A549 (cell line): Measurements from ENCODE around the gene NFKB2. TPM values are rescaled to one million over a fixed set of nuclear protein-coding genes. Genes with fewer than 3 reads are reported as not detected.

Experiments used
- ATAC-seq, 2 experiments: fragments of 200-7000 bp in 1 of 2; fragments of >200 bp in 1 of 2; cut with Nextera tagmentation in 1 of 2; cut with Tn5 transposase in 1 of 2; 3 replicates each; pipeline versions ENCODE4 v1.8.0 to v1.9.1; 2018 to 2020; ENCODE audit warnings: mild to moderate bottlenecking in 1 of 2, moderate library complexity in 1 of 2
- CTCF ChIA-PET: fragments of 300-600 bp; sonication (Branson Sonifier 250); formaldehyde crosslinking; extraction: SDS; loops from one replicate; lab custom pipeline; 2021; ENCODE audit warnings: antibody characterized with exemption, inconsistent platforms; lab: Yijun Ruan, JAX
- POLR2A ChIA-PET: fragments of 350-600 bp; formaldehyde crosslinking; extraction: SDS; loops from one replicate; lab custom pipeline; 2021; ENCODE audit warnings: antibody characterized with exemption, inconsistent platforms; lab: Yijun Ruan, JAX
- DNase-seq, 2 experiments: peaks; one replicate each; pipeline versions ENCODE4 v3.0.0 to v3.0.0-alpha.2; 2011 to 2016; ENCODE audit warnings: low read depth in 1 of 2, low spot score in 1 of 2
- FAIRE-seq: peaks from 2 replicates; lab custom pipeline; 2011; peaks lifted over from hg19 to GRCh38; lab: Jason Lieb, UNC
- H3K27ac ChIP-seq, 2 experiments: fragments of >200 bp; sonication (Bioruptor Twin); formaldehyde crosslinking; 3 replicates each; pipeline ENCODE4 v1.5.1; 2016 to 2017
- H3K4me1 ChIP-seq: fragments of >200 bp; sonication (Bioruptor Twin); formaldehyde crosslinking; 3 replicates; pipeline ENCODE4 v1.6.1; 2016
- H3K4me2 ChIP-seq: fragments of >200 bp; sonication (Bioruptor Twin); formaldehyde crosslinking; 3 replicates; pipeline ENCODE4 v1.6.1; 2016
- H3K4me3 ChIP-seq: fragments of >200 bp; sonication (Bioruptor Twin); formaldehyde crosslinking; 3 replicates; pipeline ENCODE4 v1.5.1; 2016
- H3K9me3 ChIP-seq: fragments of >200 bp; sonication (Bioruptor Twin); formaldehyde crosslinking; 3 replicates; pipeline ENCODE4 v1.6.1; 2016
- BHLHE40 ChIP-seq: IDR thresholded peaks from 2 replicates; pipeline ENCODE4 v1.6.1; 2012; ENCODE audit warnings: low read depth, low read length, inconsistent platforms
- EHF ChIP-seq: fragments of 250-450 bp; sonication (Bioruptor Pico); IDR thresholded peaks from 2 replicates; pipeline ENCODE4 v1.5.0; 2020; ENCODE audit warnings: mild to moderate bottlenecking
- ESRRA ChIP-seq: fragments of 150-350 bp; IDR thresholded peaks from 2 replicates; pipeline ENCODE4 v1.6.1; 2014; ENCODE audit warnings: mild to moderate bottlenecking, low read length, borderline replicate concordance
- FOSB ChIP-seq: fragments of 250-450 bp; sonication (Bioruptor Pico); IDR thresholded peaks from 2 replicates; pipeline ENCODE4 v1.5.0; 2020; ENCODE audit warnings: mild to moderate bottlenecking, moderate library complexity
- FOSL2 ChIP-seq, 2 experiments: fragments of 450-650 bp in 1 of 2; fragments of >200 bp in 1 of 2; sonication (Bioruptor Twin) in 1 of 2; formaldehyde crosslinking; IDR thresholded peaks; 2 replicates each; pipeline versions ENCODE4 v1.5.0 to v1.6.1; 2016 to 2020; ENCODE audit warnings: mild to moderate bottlenecking in 1 of 2, moderate library complexity in 1 of 2
- GATA3 ChIP-seq: IDR thresholded peaks from 2 replicates; pipeline ENCODE4 v1.6.1; 2012; ENCODE audit warnings: borderline replicate concordance
- HDAC2 ChIP-seq: fragments of 200-600 bp; sonication (generic); IDR thresholded peaks from 2 replicates; pipeline ENCODE4 v1.6.1; 2016
- KDM1A ChIP-seq: fragments of 200-600 bp; sonication (generic); IDR thresholded peaks from 2 replicates; pipeline ENCODE4 v1.6.1; 2016; ENCODE audit warnings: low read depth, mild to moderate bottlenecking
- MYC ChIP-seq: IDR thresholded peaks from 2 replicates; pipeline ENCODE4 v1.6.1; 2012; ENCODE audit warnings: mild to moderate bottlenecking, inconsistent platforms, low read length, improper control_type of control experiment, borderline replicate concordance
- NPAS2 ChIP-seq: fragments of 250-450 bp; sonication (Bioruptor Pico); IDR thresholded peaks from 2 replicates; pipeline ENCODE4 v1.8.0; 2022; ENCODE audit warnings: mild to moderate bottlenecking, moderate library complexity, borderline replicate concordance
- NR3C1 ChIP-seq: fragments of >200 bp; sonication (Bioruptor Twin); formaldehyde crosslinking; IDR thresholded peaks from 3 replicates; pipeline ENCODE4 v1.6.1; 2017
- POLR2A ChIP-seq: IDR thresholded peaks from 2 replicates; pipeline ENCODE4 v1.6.1; 2012; ENCODE audit warnings: mild to moderate bottlenecking, low read length
- POLR2AphosphoS2 ChIP-seq: conservative IDR thresholded peaks from 2 replicates; pipeline ENCODE4 v1.6.1; 2012; ENCODE audit warnings: low read length, improper control_type of control experiment, inconsistent platforms
- RFX5 ChIP-seq: fragments of 450-650 bp; IDR thresholded peaks from 2 replicates; pipeline ENCODE4 v1.7.1; 2014; ENCODE audit warnings: antibody characterized with exemption, mild to moderate bottlenecking, moderate library complexity
- SMC3 ChIP-seq: fragments of >200 bp; sonication (Bioruptor Twin); formaldehyde crosslinking; IDR thresholded peaks from 3 replicates; pipeline ENCODE4 v1.6.1; 2018; ENCODE audit warnings: inconsistent platforms
- TP53 ChIP-seq: fragments of 250-450 bp; sonication (Bioruptor Pico); IDR thresholded peaks from 2 replicates; pipeline ENCODE4 v1.5.0; 2021; ENCODE audit warnings: mild to moderate bottlenecking, moderate library complexity
- ZNF302 ChIP-seq: fragments of 250-450 bp; sonication (Bioruptor Pico); IDR thresholded peaks from 2 replicates; pipeline ENCODE4 v1.9.0; 2021; ENCODE audit warnings: inconsistent platforms, mild to moderate bottlenecking, moderate library complexity
- WGBS: methylation state at CpG from one replicate; pipeline ENCODE4 v1.1.6; 2017; ENCODE audit errors: missing lambda C conversion rate; 5-methylcytosine and 5-hydroxymethylcytosine counted together
- polyA plus RNA-seq, 4 experiments: library from polyadenylated mRNA; depleted of rRNA in 3 of 4; stranded (reverse); fragments of >200 nt; fragmentation: RNase III in 1 of 4; extraction: RNeasy Plus Mini Kit Qiagen cat#74134 plus additional on column Dnase treatment in 1 of 4; gene quantifications; 2 replicates in 3 of 4; 3 replicates in 1 of 4; pipeline ENCODE4 v1.2.3, GENCODE V29; 2011 to 2017
- TF ChIP-seq, protein P1 (sequence below): fragments of 250-450 bp; sonication (Bioruptor Pico); IDR thresholded peaks from 2 replicates; pipeline ENCODE4 v1.5.0; 2020; ENCODE audit warnings: low read depth, mild to moderate bottlenecking, moderate library complexity
- TF ChIP-seq, protein P2 (sequence below): IDR thresholded peaks from 2 replicates; pipeline ENCODE4 v1.6.1; 2012
- TF ChIP-seq, protein P3 (sequence below): fragments of 200-600 bp; sonication (generic); IDR thresholded peaks from 2 replicates; pipeline ENCODE4 v1.6.1; 2016; ENCODE audit warnings: antibody characterized with exemption, mild to moderate bottlenecking, moderate library complexity
- TF ChIP-seq, protein P4 (sequence below): IDR thresholded peaks from 2 replicates; pipeline ENCODE4 v1.6.1; 2012

NFKB2 gene
- polyA plus RNA-seq, 2 of the 4 experiments (the other 2 are of a cell fraction): 27.6 to 35.7 TPM

DNA sequence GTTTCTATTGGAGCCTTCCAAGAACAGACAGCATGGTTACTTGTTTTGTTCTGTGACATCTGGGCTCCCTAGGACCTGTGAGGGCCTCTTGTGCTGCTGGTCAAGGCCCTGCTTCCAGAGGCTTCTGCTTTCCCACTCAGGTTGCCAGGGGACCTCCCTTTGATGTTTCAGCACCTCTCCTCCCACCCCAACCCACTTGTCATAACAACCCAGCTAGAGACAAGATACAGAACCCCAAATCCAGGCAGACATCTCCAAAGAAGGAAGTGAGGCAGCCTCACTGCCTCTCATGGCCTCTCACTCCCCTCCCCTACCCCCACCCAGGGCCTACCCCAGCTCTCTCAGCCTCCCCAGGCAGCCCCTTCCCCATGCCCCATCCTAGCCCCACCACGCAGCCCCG lies 11.3 kb downstream of the NFKB2 start:
- ChIA-PET POLR2A (interaction anchor here (0.6 to 0.7 kb wide), 2 partner anchors 12 to 238 kb away, joined by 5 to 10 read pairs; no protein-coding TSS in a partner anchor), CTCF (interaction anchor here (0.6 to 16.2 kb wide), 10 partner anchors 12 to 334 kb away, joined by 3 to 450 read pairs (median 4); partner anchors contain the start of genes CUEDC2, ELOVL3, FBXL15 and NFKB2)
- H3K27ac ChIP-seq: no peak overlapping the region
- peaks cover 9% of the 10 kb centered on the region for H3K4me1 ChIP-seq
- no CpG with 5 or more reads among the region's 2 CpGs for WGBS
- H3K9me3 ChIP-seq: no peaks in the 10 kb centered on the region
- H3K4me3 ChIP-seq: no peak overlapping the region
- DNase-seq: no peak
- FAIRE-seq: no peak
- H3K4me2 ChIP-seq: no peak overlapping the region
- no peak for TF ChIP-seq EHF (CRISPR knock-in tag)
- TF ChIP-seq RFX5: no peak
- TF ChIP-seq ZNF302 (CRISPR knock-in tag): no peak
- no peak for TF ChIP-seq GATA3
- TF ChIP-seq MYC: no peak
- TF ChIP-seq, protein P1, sequence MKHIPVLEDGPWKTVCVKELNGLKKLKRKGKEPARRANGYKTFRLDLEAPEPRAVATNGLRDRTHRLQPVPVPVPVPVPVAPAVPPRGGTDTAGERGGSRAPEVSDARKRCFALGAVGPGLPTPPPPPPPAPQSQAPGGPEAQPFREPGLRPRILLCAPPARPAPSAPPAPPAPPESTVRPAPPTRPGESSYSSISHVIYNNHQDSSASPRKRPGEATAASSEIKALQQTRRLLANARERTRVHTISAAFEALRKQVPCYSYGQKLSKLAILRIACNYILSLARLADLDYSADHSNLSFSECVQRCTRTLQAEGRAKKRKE (CRISPR knock-in tag): no peak
- no peak for TF ChIP-seq BHLHE40
- no peak for TF ChIP-seq FOSL2 (IDR thresholded peaks at IDR 0.05)
- TF ChIP-seq FOSL2 (CRISPR knock-in tag; IDR thresholded peaks at IDR 0.05): no peak
- TF ChIP-seq NPAS2 (CRISPR knock-in tag): no peak
- TF ChIP-seq FOSB (CRISPR knock-in tag): no peak
- TF ChIP-seq, protein P2, sequence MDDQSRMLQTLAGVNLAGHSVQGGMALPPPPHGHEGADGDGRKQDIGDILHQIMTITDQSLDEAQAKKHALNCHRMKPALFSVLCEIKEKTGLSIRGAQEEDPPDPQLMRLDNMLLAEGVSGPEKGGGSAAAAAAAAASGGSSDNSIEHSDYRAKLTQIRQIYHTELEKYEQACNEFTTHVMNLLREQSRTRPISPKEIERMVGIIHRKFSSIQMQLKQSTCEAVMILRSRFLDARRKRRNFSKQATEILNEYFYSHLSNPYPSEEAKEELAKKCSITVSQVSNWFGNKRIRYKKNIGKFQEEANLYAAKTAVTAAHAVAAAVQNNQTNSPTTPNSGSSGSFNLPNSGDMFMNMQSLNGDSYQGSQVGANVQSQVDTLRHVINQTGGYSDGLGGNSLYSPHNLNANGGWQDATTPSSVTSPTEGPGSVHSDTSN: no peak
- no peak for TF ChIP-seq POLR2A
- no peak for TF ChIP-seq SMC3
- no peak for TF ChIP-seq ESRRA
- TF ChIP-seq, protein P3, sequence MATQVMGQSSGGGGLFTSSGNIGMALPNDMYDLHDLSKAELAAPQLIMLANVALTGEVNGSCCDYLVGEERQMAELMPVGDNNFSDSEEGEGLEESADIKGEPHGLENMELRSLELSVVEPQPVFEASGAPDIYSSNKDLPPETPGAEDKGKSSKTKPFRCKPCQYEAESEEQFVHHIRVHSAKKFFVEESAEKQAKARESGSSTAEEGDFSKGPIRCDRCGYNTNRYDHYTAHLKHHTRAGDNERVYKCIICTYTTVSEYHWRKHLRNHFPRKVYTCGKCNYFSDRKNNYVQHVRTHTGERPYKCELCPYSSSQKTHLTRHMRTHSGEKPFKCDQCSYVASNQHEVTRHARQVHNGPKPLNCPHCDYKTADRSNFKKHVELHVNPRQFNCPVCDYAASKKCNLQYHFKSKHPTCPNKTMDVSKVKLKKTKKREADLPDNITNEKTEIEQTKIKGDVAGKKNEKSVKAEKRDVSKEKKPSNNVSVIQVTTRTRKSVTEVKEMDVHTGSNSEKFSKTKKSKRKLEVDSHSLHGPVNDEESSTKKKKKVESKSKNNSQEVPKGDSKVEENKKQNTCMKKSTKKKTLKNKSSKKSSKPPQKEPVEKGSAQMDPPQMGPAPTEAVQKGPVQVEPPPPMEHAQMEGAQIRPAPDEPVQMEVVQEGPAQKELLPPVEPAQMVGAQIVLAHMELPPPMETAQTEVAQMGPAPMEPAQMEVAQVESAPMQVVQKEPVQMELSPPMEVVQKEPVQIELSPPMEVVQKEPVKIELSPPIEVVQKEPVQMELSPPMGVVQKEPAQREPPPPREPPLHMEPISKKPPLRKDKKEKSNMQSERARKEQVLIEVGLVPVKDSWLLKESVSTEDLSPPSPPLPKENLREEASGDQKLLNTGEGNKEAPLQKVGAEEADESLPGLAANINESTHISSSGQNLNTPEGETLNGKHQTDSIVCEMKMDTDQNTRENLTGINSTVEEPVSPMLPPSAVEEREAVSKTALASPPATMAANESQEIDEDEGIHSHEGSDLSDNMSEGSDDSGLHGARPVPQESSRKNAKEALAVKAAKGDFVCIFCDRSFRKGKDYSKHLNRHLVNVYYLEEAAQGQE: no peak
- TF ChIP-seq KDM1A: no peak
- no peak for ATAC-seq

DNA sequence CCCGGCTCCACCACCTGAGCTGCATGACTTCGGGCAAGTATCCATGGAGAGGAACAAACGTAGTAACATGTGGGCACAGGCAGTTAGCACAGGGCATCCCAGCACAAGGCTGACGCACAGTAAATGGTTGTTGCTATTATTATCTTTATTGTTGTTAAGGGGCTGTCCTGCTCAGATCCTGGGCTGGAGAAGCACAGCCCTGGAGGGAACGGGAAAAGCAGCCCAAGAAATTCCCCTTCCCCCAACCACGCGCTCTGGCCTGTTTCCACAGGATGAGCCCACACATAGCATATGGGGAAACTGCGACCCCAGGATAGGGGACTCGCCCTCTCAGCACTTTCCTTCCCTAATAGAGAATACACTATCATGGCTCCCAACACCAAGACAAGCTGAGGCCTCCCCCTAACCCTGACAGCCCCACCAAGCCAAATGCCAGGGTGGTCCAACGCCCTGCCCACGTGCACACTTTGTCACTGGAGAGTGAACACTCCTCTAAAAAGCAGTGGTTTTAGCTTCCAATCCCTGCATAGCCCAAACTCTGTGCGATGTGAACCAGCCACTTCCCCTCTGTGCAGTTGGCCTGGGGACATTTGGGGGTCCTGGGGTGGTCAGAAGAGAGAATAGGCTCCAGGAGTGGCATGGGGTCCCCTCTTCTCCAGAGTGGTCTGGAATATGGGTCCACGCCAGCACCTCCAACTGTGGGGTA lies 12.1 kb downstream of the NFKB2 start:
- no peak; a peak in 1 of 6 replicates for ATAC-seq
- ChIA-PET POLR2A (no interaction called here), CTCF (interaction anchor here (0.9 to 16.2 kb wide), 8 partner anchors 8 to 179 kb away, joined by 3 to 337 read pairs (median 4); partner anchors contain the start of genes CUEDC2, FBXL15 and NFKB2)
- no peak overlapping the region for H3K4me3 ChIP-seq
- peaks cover 2% of the 10 kb centered on the region for H3K4me1 ChIP-seq
- no peak overlapping the region for H3K27ac ChIP-seq
- H3K9me3 ChIP-seq: no peaks in the 10 kb centered on the region
- H3K4me2 ChIP-seq: no peak overlapping the region
- no peak for TF ChIP-seq ZNF302 (CRISPR knock-in tag)
- no peak for TF ChIP-seq NR3C1
- no peak for TF ChIP-seq TP53 (CRISPR knock-in tag)
- TF ChIP-seq, protein P4, sequence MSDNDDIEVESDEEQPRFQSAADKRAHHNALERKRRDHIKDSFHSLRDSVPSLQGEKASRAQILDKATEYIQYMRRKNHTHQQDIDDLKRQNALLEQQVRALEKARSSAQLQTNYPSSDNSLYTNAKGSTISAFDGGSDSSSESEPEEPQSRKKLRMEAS: no peak
- peak; percentile 94; the same call in 1 of the 2 replicates for TF ChIP-seq POLR2AphosphoS2
- TF ChIP-seq MYC: no peak
- TF ChIP-seq HDAC2: no peak
- 81% methylated on average over 13 of the region's 13 CpGs for WGBS
- DNase-seq: no peak
- FAIRE-seq: no peak
